AG04450 (cell line): ENCODE data around the gene SLCO3A1. TPM values are rescaled to one million over a fixed set of nuclear protein-coding genes. Genes with fewer than 3 reads are reported as not detected.

Source experiments
- CTCF ChIA-PET: fragments of 300-600, 350-600 bp; formaldehyde crosslinking; extraction: SDS; loops from one replicate; lab custom pipeline; 2022; ENCODE audit warnings: antibody characterized with exemption, inconsistent platforms; lab: Charles Lee
- POLR2A ChIA-PET: fragments of 350-600 bp; formaldehyde crosslinking; extraction: SDS; loops from one replicate; lab custom pipeline; 2021; ENCODE audit warnings: antibody characterized with exemption, inconsistent platforms; lab: Yijun Ruan, JAX
- DNase-seq: peaks from one replicate; pipeline ENCODE4 v3.0.0-alpha.2; 2011; ENCODE audit warnings: low read depth, low spot score
- H3K27ac ChIP-seq: one replicate; pipeline ENCODE4 v1.5.1; 2012; ENCODE audit warnings: low read depth, low read length, control low read depth
- H3K27me3 ChIP-seq: one replicate; pipeline ENCODE4 v1.6.0; 2012; ENCODE audit warnings: low read length; ENCODE audit not compliant: control insufficient read depth, insufficient read depth
- H3K4me3 ChIP-seq: 2 replicates; pipeline ENCODE4 v1.5.1; 2011; ENCODE audit warnings: mild to moderate bottlenecking, low read depth, low read length, control low read depth
- H3K9me3 ChIP-seq: 2 replicates; pipeline ENCODE4 v1.5.1; 2012; ENCODE audit warnings: low read length; ENCODE audit not compliant: control insufficient read depth, insufficient read depth
- CTCF ChIP-seq: IDR thresholded peaks from 2 replicates; pipeline ENCODE4 v1.5.1; 2011; ENCODE audit warnings: low read depth, low read length, control low read depth, inconsistent platforms
- polyA plus RNA-seq: library from polyadenylated mRNA; depleted of rRNA; stranded (reverse); fragments of >200 nt; gene quantifications from 2 replicates; pipeline ENCODE4 v1.2.3, GENCODE V29; 2011

SLCO3A1 gene
- polyA plus RNA-seq, 1 experiment: 7.6 TPM

GRCh38 chr15:92141607-92142006, 288.1 kb downstream of the SLCO3A1 start:
- ChIA-PET POLR2A (no interaction called here), CTCF (no interaction called here)
- Histone ChIP-seq H3K9me3 (peaks cover 3% of the 10 kb centered on the region; the same call in 1 of the 2 replicates), H3K4me3 (no peak overlapping the region), H3K27me3 (no peaks in the 10 kb centered on the region), H3K27ac (no peak overlapping the region)
- TF ChIP-seq CTCF: no peak
- DNase-seq: no peak

GRCh38 chr15:92142242-92143232, 289.0 kb downstream of the SLCO3A1 start:
- TF ChIP-seq CTCF: no peak
- CTCF ChIA-PET: no interaction called here
- H3K27me3 ChIP-seq: no peaks in the 10 kb centered on the region
- no peak overlapping the region for H3K27ac ChIP-seq
- H3K4me3 ChIP-seq: no peak overlapping the region
- no peak for DNase-seq
- POLR2A ChIA-PET: no interaction called here
- H3K9me3 ChIP-seq: peaks cover 3% of the 10 kb centered on the region; the same call in 1 of the 2 replicates

DNA sequence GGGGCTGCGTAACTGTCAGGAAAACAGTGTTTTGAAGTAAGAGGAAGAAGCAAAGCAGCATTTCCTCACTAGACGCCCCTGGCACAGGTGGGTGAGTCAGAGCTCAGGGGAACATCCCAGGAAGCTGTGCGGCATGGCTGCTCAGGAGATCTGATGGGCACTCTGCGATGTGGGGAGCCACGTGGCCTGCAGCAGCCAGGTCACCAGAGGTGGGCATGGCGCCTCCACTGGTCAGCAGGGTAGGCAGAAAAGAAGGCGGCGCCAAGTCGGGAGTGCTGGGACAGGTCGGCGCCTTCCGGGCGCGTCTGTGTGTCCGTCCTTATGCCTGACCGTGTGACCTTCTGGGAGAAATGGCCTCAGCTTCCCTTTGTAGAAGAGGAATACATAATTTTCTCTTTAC, 290.3 kb downstream of the SLCO3A1 start:
- Histone ChIP-seq H3K27ac (no peak overlapping the region), H3K9me3 (peaks cover 3% of the 10 kb centered on the region; the same call in 1 of the 2 replicates), H3K4me3 (no peak overlapping the region), H3K27me3 (no peaks in the 10 kb centered on the region)
- TF ChIP-seq CTCF: no peak
- no peak for DNase-seq
- ChIA-PET CTCF (no interaction called here), POLR2A (no interaction called here)

GRCh38 chr15:92146511-92147150, 293.1 kb downstream of the SLCO3A1 start:
- no peak for TF ChIP-seq CTCF
- Histone ChIP-seq H3K4me3 (no peak overlapping the region), H3K27me3 (no peaks in the 10 kb centered on the region), H3K9me3 (peaks cover 3% of the 10 kb centered on the region; the same call in 1 of the 2 replicates), H3K27ac (no peak overlapping the region)
- DNase-seq: no peak
- ChIA-PET POLR2A (no interaction called here), CTCF (no interaction called here)

GRCh38 chr15:92149029-92149428, 295.5 kb downstream of the SLCO3A1 start:
- DNase-seq: no peak
- H3K4me3 ChIP-seq: no peak overlapping the region
- no peak overlapping the region for H3K27ac ChIP-seq
- no peaks in the 10 kb centered on the region for H3K9me3 ChIP-seq
- POLR2A ChIA-PET: no interaction called here
- no peak for TF ChIP-seq CTCF
- CTCF ChIA-PET: no interaction called here
- H3K27me3 ChIP-seq: no peaks in the 10 kb centered on the region
